ENCODE results near the gene PTK7. TPM values are rescaled to one million over a fixed set of nuclear protein-coding genes. Genes with fewer than 3 reads are reported as not detected.

Gene PTK7
- total RNA-seq, 1 donor: 190 TPM

DNA sequence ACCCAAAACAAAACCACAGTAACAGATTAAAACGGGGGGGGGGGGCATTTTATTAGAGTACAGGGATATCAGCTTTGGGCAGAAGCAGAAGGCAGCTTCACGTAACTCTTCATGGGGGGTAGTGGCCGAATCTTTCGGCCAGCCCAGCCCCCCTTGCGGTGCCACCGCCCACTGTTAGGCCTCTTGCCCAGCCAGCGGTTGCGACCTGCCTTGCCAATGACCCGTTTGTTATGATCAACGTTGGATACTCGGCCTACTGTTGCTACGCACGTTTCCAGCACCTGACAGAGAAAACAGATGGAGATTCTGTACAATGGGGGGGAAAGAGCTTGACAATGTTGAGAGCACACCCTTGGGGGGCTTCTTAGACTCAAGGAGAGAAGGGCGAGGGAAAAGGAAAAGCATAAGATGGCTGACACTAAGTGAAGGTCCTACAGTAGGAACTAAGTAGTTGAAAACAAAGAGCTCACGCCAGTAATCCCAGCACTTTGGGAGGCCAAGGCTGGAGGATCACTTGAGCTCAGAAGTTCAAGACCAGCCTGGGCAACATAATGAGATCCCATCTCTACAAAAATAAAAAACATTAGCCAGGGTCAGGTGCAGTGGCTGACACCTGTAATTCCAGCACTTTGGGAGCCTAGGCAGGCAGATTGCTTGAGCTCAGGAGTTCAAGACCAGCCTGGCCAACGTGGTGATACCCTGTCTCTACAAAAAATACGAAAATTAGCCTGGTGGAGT is 21.7 kb upstream of the PTK7 start:
- Histone ChIP-seq H2AFZ (ENCODE audit: low read length) (peak overlapping the region; percentile 33), H3K27me3 (ENCODE audit: insufficient read depth, low read length) (no peaks in the 10 kb centered on the region), H3K27ac (ENCODE audit: low read depth, low read length) (peak overlapping the region; percentile 92), H3K4me2 (ENCODE audit: insufficient read depth, low read length) (peak overlapping the region; percentile 97), H3K36me3 (ENCODE audit: insufficient read depth, low read length) (peaks cover 22% of the 10 kb centered on the region), H3K9me3 (ENCODE audit: low read depth, low read length) (no peaks in the 10 kb centered on the region), H3K4me3 (ENCODE audit: insufficient read depth, low read length) (peak overlapping the region; percentile 78), H3K4me1 (ENCODE audit: insufficient read depth, low read length) (peaks cover 34% of the 10 kb centered on the region), H3K79me2 (ENCODE audit: insufficient read depth, low read length) (peaks cover 54% of the 10 kb centered on the region), H4K20me1 (ENCODE audit: insufficient read depth, low read length) (no peaks in the 10 kb centered on the region)
- peak; percentile 64 for DNase-seq (ENCODE audit: insufficient read length, low spot score, missing footprints)
- no peak for TF ChIP-seq CTCF (IDR thresholded peaks at IDR 0.05; ENCODE audit: extremely low read depth, low read depth, low read length)

DNA sequence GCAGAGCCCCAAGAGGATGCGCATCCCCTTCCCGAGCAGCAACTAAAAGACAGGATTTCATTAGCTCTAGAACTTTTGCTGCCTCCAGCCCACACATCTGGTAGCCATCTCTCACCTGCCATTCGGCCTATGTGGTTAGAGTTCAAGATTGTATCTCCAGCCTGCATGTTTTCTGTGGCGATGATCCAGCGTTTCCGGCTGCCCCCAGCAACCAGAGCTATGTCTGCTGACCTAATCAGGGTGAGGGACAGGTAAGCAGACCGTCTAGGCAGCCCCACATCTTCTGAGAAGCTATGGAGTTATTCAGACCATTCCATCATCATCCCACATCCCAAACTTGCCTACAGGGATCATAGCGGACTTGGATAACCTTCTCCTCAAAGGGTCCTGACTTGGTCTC is 20.1 kb upstream of the PTK7 start:
- H3K79me2 ChIP-seq (ENCODE audit: insufficient read depth, low read length): peaks cover 48% of the 10 kb centered on the region
- no peak overlapping the region for H3K27ac ChIP-seq (ENCODE audit: low read depth, low read length)
- no peaks in the 10 kb centered on the region for H4K20me1 ChIP-seq (ENCODE audit: insufficient read depth, low read length)
- DNase-seq (ENCODE audit: insufficient read length, low spot score, missing footprints): peak; percentile 51
- H3K27me3 ChIP-seq (ENCODE audit: insufficient read depth, low read length): no peaks in the 10 kb centered on the region
- H3K4me1 ChIP-seq (ENCODE audit: insufficient read depth, low read length): peaks cover 40% of the 10 kb centered on the region
- H3K9me3 ChIP-seq (ENCODE audit: low read depth, low read length): no peaks in the 10 kb centered on the region
- peaks cover 12% of the 10 kb centered on the region for H3K36me3 ChIP-seq (ENCODE audit: insufficient read depth, low read length)
- TF ChIP-seq CTCF (IDR thresholded peaks at IDR 0.05; ENCODE audit: extremely low read depth, low read depth, low read length): no peak
- no peak overlapping the region for H3K4me2 ChIP-seq (ENCODE audit: insufficient read depth, low read length)
- H2AFZ ChIP-seq (ENCODE audit: low read length): no peak overlapping the region
- H3K4me3 ChIP-seq (ENCODE audit: insufficient read depth, low read length): no peak overlapping the region

DNA sequence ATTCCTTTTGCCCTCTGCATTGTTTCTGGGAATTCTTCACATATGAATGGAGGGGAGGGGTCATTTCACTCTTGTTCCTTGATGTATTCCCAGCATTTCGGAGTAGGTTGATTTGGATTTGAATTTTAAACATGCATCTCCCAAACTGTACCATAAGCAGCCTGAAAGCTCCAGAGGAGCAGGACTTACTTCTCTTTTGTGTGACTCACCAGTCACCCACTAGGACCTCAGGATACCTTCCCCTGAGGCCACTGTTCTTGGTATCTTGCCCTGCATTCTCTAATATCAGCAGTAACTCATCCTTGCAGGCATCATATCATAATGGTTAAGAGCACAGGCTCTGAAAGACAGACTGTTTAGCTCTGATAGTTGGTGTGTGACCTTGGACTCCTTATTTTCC is 17.6 kb upstream of the PTK7 start:
- Histone ChIP-seq H2AFZ (ENCODE audit: low read length) (no peak overlapping the region), H4K20me1 (ENCODE audit: insufficient read depth, low read length) (no peaks in the 10 kb centered on the region)

More for the DNA sequence above, 17.6 kb upstream of the PTK7 start:
- no peak for TF ChIP-seq CTCF (IDR thresholded peaks at IDR 0.05; ENCODE audit: extremely low read depth, low read depth, low read length)
- Histone ChIP-seq H3K9me3 (ENCODE audit: low read depth, low read length) (no peaks in the 10 kb centered on the region), H3K4me3 (ENCODE audit: insufficient read depth, low read length) (peak overlapping the region; percentile 96), H3K27me3 (ENCODE audit: insufficient read depth, low read length) (no peaks in the 10 kb centered on the region), H3K4me2 (ENCODE audit: insufficient read depth, low read length) (peak overlapping the region; percentile 93), H3K36me3 (ENCODE audit: insufficient read depth, low read length) (peaks cover 12% of the 10 kb centered on the region), H3K27ac (ENCODE audit: low read depth, low read length) (peak overlapping the region; percentile 85), H3K79me2 (ENCODE audit: insufficient read depth, low read length) (peaks cover 22% of the 10 kb centered on the region), H3K4me1 (ENCODE audit: insufficient read depth, low read length) (peaks cover 22% of the 10 kb centered on the region)
- DNase-seq (ENCODE audit: insufficient read length, low spot score, missing footprints): peak; percentile 65

Data from osteoblast (primary cell).